MM.1S (cell line): ENCODE measurements around the gene TSC22D3.

Source experiments
- DNase-seq: peaks from one replicate; pipeline ENCODE4 v3.0.0-alpha.2; 2015
- H2AFZ ChIP-seq: fragments of 300-600 bp; sonication (generic); 2 replicates; pipeline ENCODE4 v1.6.0; 2016; ENCODE audit warnings: antibody characterized with exemption, low read length
- H3F3A ChIP-seq: fragments of 300-600 bp; sonication (generic); 2 replicates; pipeline ENCODE4 v1.6.1; 2016; ENCODE audit warnings: mild to moderate bottlenecking, antibody characterized with exemption, low read length, moderate library complexity, mixed read lengths; ENCODE audit not compliant: insufficient read depth
- H3K27ac ChIP-seq: fragments of 300-600 bp; sonication (generic); 2 replicates; pipeline ENCODE4 v1.5.1; 2016; ENCODE audit warnings: mild to moderate bottlenecking, low read length
- H3K27me3 ChIP-seq: fragments of 300-600 bp; sonication (generic); replicated peaks from 2 replicates; pipeline ENCODE4 v1.6.0; 2016; ENCODE audit warnings: low read length; ENCODE audit not compliant: insufficient read depth
- H3K36me3 ChIP-seq: fragments of 300-600 bp; sonication (generic); replicated peaks from 2 replicates; pipeline ENCODE4 v1.6.1; 2016; ENCODE audit warnings: mild to moderate bottlenecking, low read length, mixed read lengths; ENCODE audit not compliant: insufficient read depth
- H3K4me1 ChIP-seq: fragments of 300-600 bp; sonication (generic); 2 replicates; pipeline ENCODE4 v1.6.1; 2016; ENCODE audit warnings: low read length, mixed read lengths
- H3K4me2 ChIP-seq: fragments of 300-600 bp; sonication (generic); 2 replicates; pipeline ENCODE4 v1.6.0; 2016; ENCODE audit warnings: low read depth, low read length
- H3K4me3 ChIP-seq: fragments of 300-600 bp; sonication (generic); 2 replicates; pipeline ENCODE4 v1.5.1; 2016; ENCODE audit warnings: low read length, mixed read lengths
- H3K79me2 ChIP-seq: fragments of 300-600 bp; sonication (generic); 2 replicates; pipeline ENCODE4 v1.6.1; 2016; ENCODE audit warnings: mixed run types, low read length, mixed read lengths
- H3K9ac ChIP-seq: fragments of 300-600 bp; sonication (generic); 2 replicates; pipeline ENCODE4 v1.6.1; 2016; ENCODE audit warnings: low read length, mixed read lengths
- H3K9me2 ChIP-seq: fragments of 300-600 bp; sonication (generic); replicated peaks from 2 replicates; pipeline ENCODE4 v1.6.1; 2016; ENCODE audit warnings: mild to moderate bottlenecking, low read length, mixed read lengths; ENCODE audit not compliant: insufficient read depth
- H3K9me3 ChIP-seq: fragments of 300-600 bp; sonication (generic); replicated peaks from 2 replicates; pipeline ENCODE4 v1.6.1; 2016; ENCODE audit warnings: mild to moderate bottlenecking, low read length, mixed read lengths; ENCODE audit not compliant: insufficient read depth
- H4K20me1 ChIP-seq: fragments of 300-600 bp; sonication (generic); 2 replicates; pipeline ENCODE4 v1.6.1; 2016; ENCODE audit warnings: mild to moderate bottlenecking, low read length, moderate library complexity, mixed read lengths; ENCODE audit not compliant: insufficient read depth
- CTCF ChIP-seq: fragments of 300-600 bp; sonication (generic); IDR thresholded peaks from 2 replicates; pipeline ENCODE4 v1.5.1; 2016; ENCODE audit warnings: antibody characterized with exemption, low read length, mixed read lengths
- EZH2 ChIP-seq: fragments of 300-600 bp; sonication (generic); optimal IDR thresholded peaks from 2 replicates; pipeline ENCODE3; 2017; ENCODE audit warnings: low read depth, mild to moderate bottlenecking, antibody characterized with exemption, low read length, mixed read lengths
- EZH2phosphoT487 ChIP-seq: fragments of 300-600 bp; sonication (generic); IDR thresholded peaks from 2 replicates; pipeline ENCODE4 v1.6.1; 2018; ENCODE audit warnings: antibody characterized with exemption, low read length

The TSC22D3 gene

DNA sequence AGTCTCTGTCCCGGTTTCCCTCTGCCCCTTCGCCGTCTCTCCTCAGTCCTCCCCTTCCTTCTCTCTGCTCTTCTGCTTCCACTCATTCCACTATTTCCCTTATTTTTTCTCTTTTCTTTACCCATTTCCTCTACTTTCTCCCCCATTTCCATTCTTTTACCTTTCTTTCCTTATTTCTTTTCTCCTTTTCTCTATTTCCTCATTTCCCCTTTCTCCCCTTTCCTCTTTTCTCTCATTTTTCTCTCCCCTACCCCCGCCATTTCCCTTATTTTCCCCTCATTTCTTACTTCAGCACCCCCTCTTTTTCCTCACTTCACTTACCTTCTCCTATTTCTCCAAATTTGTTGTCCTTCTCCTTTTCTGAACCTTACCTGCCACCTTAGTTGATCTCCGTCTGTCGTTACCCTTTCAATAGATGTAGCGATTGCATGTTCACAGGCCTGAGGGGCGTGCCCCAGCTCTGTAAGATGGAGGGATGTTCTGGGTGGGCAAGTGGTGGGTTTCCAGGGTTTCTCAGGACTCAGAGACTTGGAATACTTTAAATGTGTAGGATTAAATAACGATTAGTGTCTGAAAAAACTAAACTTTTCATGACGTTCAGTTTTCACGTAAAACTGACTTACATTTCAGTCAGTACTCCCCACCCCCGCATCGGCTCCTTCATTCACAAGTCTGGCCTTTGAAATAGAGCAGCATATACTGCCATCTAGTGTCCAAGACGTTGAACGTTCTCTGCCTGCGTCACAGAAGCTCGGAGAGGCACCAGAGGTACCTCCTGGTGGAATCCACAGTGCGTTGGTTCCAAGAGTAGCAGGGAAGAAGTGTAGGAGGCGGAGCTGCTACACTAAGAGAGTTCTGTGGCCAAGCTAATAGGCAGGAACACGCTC, 1.3 kb upstream of the TSC22D3 start:
- Histone ChIP-seq H3K79me2 (no peaks in the 10 kb centered on the region), H4K20me1 (no peaks in the 10 kb centered on the region), H3K4me2 (peak overlapping the region; percentile 80), H3K4me3 (peak overlapping the region; percentile 60), H3K27ac (no peak overlapping the region), H3K9me3 (no peaks in the 10 kb centered on the region), H3K27me3 (no peaks in the 10 kb centered on the region), H2AFZ (peak overlapping the region; percentile 55), H3K9ac (peak overlapping the region; percentile 40; the same call in 1 of the 2 replicates), H3F3A (no peaks in the 10 kb centered on the region; the same call in 1 of the 2 replicates), H3K36me3 (no peaks in the 10 kb centered on the region), H3K4me1 (0 out of 2 replicates have a peak, but pooled peaks cover 3% of the 10 kb centered on the region), H3K9me2 (no peaks in the 10 kb centered on the region)
- TF ChIP-seq CTCF = peak; percentile 74
- TF ChIP-seq EZH2phosphoT487 = no peak
- DNase-seq = peak; percentile 87

DNA sequence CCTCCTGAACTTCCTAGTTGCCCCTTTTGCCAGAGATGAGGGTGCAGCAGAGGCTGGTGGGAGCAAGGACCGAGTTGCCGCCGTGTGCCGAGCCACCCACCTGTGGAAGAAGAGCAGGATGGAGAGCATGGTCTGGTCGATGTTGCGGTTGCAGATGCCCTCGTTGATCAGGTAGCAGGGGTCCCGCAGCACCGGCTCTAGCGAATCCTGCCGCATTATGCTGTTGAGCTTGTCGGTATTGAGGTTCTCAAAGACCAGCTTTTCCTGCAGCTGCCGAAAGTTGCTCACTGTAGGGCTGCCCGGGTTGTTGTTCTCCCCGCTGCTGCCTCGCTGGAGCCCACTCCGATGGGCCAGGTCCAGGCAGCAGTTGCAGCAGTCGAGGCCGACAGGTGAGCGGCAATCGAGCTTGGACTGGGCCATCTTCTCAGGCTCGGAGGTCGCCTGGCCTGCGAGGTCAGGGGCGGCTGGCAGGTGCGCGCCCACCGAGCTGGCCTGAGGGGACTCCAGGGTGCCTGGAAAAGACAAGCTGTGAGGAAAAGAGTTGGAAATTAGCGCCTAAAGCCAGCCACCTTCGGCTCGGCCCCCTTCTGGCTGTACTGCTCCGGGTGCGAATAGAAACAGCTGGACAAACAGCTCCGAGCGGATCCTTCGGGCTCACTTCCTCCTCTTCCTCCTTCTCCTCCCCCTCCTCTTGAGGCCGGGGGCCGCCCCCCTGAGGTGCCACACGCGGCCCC, 420 bp downstream of the TSC22D3 start:
- H3K27ac ChIP-seq = no peak overlapping the region
- no peaks in the 10 kb centered on the region for H4K20me1 ChIP-seq
- H3K79me2 ChIP-seq = no peaks in the 10 kb centered on the region
- peak overlapping the region; percentile 31; the same call in 1 of the 2 replicates for H3K9ac ChIP-seq
- peak overlapping the region; percentile 60 for H3K4me3 ChIP-seq
- TF ChIP-seq EZH2phosphoT487 (no peak), CTCF (no peak), EZH2 (no peak)
- no peaks in the 10 kb centered on the region for H3K9me2 ChIP-seq
- H3K4me2 ChIP-seq = peak overlapping the region; percentile 80
- 0 out of 2 replicates have a peak, but pooled peaks cover 3% of the 10 kb centered on the region for H3K4me1 ChIP-seq
- no peak for DNase-seq
- no peaks in the 10 kb centered on the region for H3K9me3 ChIP-seq
- no peaks in the 10 kb centered on the region; the same call in 1 of the 2 replicates for H3F3A ChIP-seq
- H3K27me3 ChIP-seq = no peaks in the 10 kb centered on the region
- H2AFZ ChIP-seq = peak overlapping the region; percentile 55
- H3K36me3 ChIP-seq = no peaks in the 10 kb centered on the region

DNA sequence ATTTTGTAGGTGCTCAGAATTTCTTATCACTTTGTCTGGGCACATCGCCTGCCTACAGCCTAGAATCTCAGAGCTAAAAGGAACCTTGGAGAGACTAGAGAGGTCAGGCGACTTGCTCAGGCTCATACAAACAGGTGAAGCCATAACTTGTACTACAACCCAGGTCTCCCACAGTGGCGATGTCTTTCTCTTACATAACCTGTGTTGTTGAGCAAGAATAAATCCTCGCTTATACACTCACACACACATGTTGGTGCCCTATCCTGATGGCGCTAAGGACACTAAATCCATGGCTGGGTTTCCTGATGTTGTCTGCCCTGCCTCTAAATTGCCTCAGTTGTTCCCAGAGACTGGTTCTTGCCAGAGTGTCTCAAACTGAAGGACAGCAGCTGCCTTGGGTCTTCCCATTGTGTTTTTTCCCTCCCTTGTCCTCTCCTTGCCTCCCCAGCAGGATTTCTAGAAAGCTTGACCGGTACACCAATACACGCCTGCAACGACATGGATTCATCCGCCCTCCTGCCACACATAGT, 1.6 kb downstream of the TSC22D3 start:
- Histone ChIP-seq H3K9me2 (no peaks in the 10 kb centered on the region), H3K27ac (no peak overlapping the region), H3K9me3 (no peaks in the 10 kb centered on the region), H3K9ac (no peak overlapping the region), H3K27me3 (no peaks in the 10 kb centered on the region), H2AFZ (no peak overlapping the region), H4K20me1 (no peaks in the 10 kb centered on the region), H3K4me3 (no peak overlapping the region), H3K79me2 (no peaks in the 10 kb centered on the region), H3K4me2 (no peak overlapping the region), H3F3A (no peaks in the 10 kb centered on the region; the same call in 1 of the 2 replicates), H3K4me1 (0 out of 2 replicates have a peak, but pooled peaks cover 3% of the 10 kb centered on the region), H3K36me3 (no peaks in the 10 kb centered on the region)
- no peak for TF ChIP-seq EZH2phosphoT487
- TF ChIP-seq CTCF = no peak
- no peak for TF ChIP-seq EZH2
- no peak for DNase-seq
